Measurements from ENCODE around the gene DCUN1D1. TPM values are rescaled to one million over a fixed set of nuclear protein-coding genes. Genes with fewer than 3 reads are reported as not detected.

Gene DCUN1D1
- total RNA-seq, 1 donor from 2014 or later = 50.7 TPM

GRCh38 chr3:183015185-183015584 is 34.8 kb upstream of the DCUN1D1 start:
- peaks cover 34% of the 10 kb centered on the region for H3K36me3 Mint-ChIP-seq
- DNase-seq (ENCODE audit: low spot score in 2 of 2, unreplicated experiment in 2 of 2) = no peak
- no peaks in the 10 kb centered on the region for H3K4me1 Mint-ChIP-seq
- no peaks in the 10 kb centered on the region for H3K27me3 Mint-ChIP-seq (ENCODE audit: low read depth)
- H3K4me3 Mint-ChIP-seq = no peak overlapping the region
- H3K27ac Mint-ChIP-seq = no peak overlapping the region
- H3K9me3 Mint-ChIP-seq = no peaks in the 10 kb centered on the region
- no peak for TF ChIP-seq CTCF (IDR thresholded peaks at IDR 0.05; ENCODE audit: unreplicated experiment)

- no peak for DNase-seq (ENCODE audit: low spot score in 2 of 2, unreplicated experiment in 2 of 2)
- Mint-ChIP-seq H3K27ac (no peak overlapping the region), H3K27me3 (ENCODE audit: low read depth) (no peaks in the 10 kb centered on the region), H3K9me3 (no peaks in the 10 kb centered on the region), H3K36me3 (peaks cover 20% of the 10 kb centered on the region), H3K4me3 (no peak overlapping the region), H3K4me1 (peaks cover 4% of the 10 kb centered on the region)
- no peak for TF ChIP-seq CTCF (IDR thresholded peaks at IDR 0.05; ENCODE audit: unreplicated experiment)
Observed at GRCh38 chr3:183013856-183014255, 33.5 kb upstream of the DCUN1D1 start.

- TF ChIP-seq CTCF (IDR thresholded peaks at IDR 0.05; ENCODE audit: unreplicated experiment) = no peak
- Mint-ChIP-seq H3K27ac (no peak overlapping the region), H3K27me3 (ENCODE audit: low read depth) (no peaks in the 10 kb centered on the region), H3K9me3 (no peaks in the 10 kb centered on the region), H3K36me3 (peaks cover 16% of the 10 kb centered on the region), H3K4me1 (peaks cover 4% of the 10 kb centered on the region), H3K4me3 (no peak overlapping the region)
- DNase-seq (ENCODE audit: low spot score in 2 of 2, unreplicated experiment in 2 of 2) = no peak
Observed at GRCh38 chr3:183013074-183013473, 32.7 kb upstream of the DCUN1D1 start.

GRCh38 chr3:183008800-183009199 is 28.5 kb upstream of the DCUN1D1 start:
- peaks cover 3% of the 10 kb centered on the region for H3K36me3 Mint-ChIP-seq
- no peaks in the 10 kb centered on the region for H3K9me3 Mint-ChIP-seq
- H3K4me3 Mint-ChIP-seq = no peak overlapping the region
- peaks cover 4% of the 10 kb centered on the region for H3K4me1 Mint-ChIP-seq
- no peaks in the 10 kb centered on the region for H3K27me3 Mint-ChIP-seq (ENCODE audit: low read depth)
- DNase-seq (ENCODE audit: low spot score in 2 of 2, unreplicated experiment in 2 of 2) = no peak
- H3K27ac Mint-ChIP-seq = no peak overlapping the region
- TF ChIP-seq CTCF (IDR thresholded peaks at IDR 0.05; ENCODE audit: unreplicated experiment) = no peak

- no peak for TF ChIP-seq CTCF (IDR thresholded peaks at IDR 0.05; ENCODE audit: unreplicated experiment)
- H3K27ac Mint-ChIP-seq = no peak overlapping the region
- H3K36me3 Mint-ChIP-seq = peaks cover 3% of the 10 kb centered on the region
- no peaks in the 10 kb centered on the region for H3K27me3 Mint-ChIP-seq (ENCODE audit: low read depth)
- H3K9me3 Mint-ChIP-seq = no peaks in the 10 kb centered on the region
- no peak for DNase-seq (ENCODE audit: low spot score in 2 of 2, unreplicated experiment in 2 of 2)
- peaks cover 4% of the 10 kb centered on the region for H3K4me1 Mint-ChIP-seq
- no peak overlapping the region for H3K4me3 Mint-ChIP-seq
Observed at GRCh38 chr3:183008303-183008702, 28.0 kb upstream of the DCUN1D1 start.

- DNase-seq (ENCODE audit: low spot score in 2 of 2, unreplicated experiment in 2 of 2) = no peak
- TF ChIP-seq CTCF (IDR thresholded peaks at IDR 0.05; ENCODE audit: unreplicated experiment) = no peak
- H3K4me3 Mint-ChIP-seq = no peak overlapping the region
- H3K27me3 Mint-ChIP-seq (ENCODE audit: low read depth) = no peaks in the 10 kb centered on the region
- H3K4me1 Mint-ChIP-seq = peaks cover 4% of the 10 kb centered on the region
- H3K36me3 Mint-ChIP-seq = peaks cover 3% of the 10 kb centered on the region
- H3K27ac Mint-ChIP-seq = no peak overlapping the region
- no peaks in the 10 kb centered on the region for H3K9me3 Mint-ChIP-seq
Observed at GRCh38 chr3:183006396-183007002, 26.2 kb upstream of the DCUN1D1 start.
